NCI-H1105 (cell line): Measurements from ENCODE around the gene KRT78.
"Not testable (repeated sequence)": the region's sequence is repeated elsewhere in the genome, so short reads cannot be mapped to it uniquely, and the experiment has no call there.

ENCODE experiments used
- DNase-seq: peaks from one replicate; lab custom pipeline; 2025; lab: John Stamatoyannopoulos, UW

The KRT78 gene

DNA sequence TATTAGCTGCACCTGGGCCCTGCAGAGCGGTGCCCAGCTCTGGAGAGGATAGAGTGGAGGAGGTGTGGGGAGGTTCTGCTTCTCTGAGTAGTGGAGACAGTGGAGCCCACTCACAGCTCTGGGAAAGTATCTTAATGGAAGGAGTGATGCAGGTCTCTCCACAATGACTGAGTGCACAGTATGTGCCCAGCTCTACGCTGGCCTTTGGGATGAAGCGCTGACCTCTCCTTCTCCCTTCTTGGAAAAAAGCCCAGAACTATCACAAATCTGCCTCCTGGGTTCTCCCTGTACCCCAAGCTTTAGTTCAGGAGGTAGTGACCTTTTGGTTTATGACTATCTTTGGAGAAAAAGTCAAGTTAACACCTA is 52.4 kb downstream of the KRT78 start:
- DNase-seq = no peak

DNA sequence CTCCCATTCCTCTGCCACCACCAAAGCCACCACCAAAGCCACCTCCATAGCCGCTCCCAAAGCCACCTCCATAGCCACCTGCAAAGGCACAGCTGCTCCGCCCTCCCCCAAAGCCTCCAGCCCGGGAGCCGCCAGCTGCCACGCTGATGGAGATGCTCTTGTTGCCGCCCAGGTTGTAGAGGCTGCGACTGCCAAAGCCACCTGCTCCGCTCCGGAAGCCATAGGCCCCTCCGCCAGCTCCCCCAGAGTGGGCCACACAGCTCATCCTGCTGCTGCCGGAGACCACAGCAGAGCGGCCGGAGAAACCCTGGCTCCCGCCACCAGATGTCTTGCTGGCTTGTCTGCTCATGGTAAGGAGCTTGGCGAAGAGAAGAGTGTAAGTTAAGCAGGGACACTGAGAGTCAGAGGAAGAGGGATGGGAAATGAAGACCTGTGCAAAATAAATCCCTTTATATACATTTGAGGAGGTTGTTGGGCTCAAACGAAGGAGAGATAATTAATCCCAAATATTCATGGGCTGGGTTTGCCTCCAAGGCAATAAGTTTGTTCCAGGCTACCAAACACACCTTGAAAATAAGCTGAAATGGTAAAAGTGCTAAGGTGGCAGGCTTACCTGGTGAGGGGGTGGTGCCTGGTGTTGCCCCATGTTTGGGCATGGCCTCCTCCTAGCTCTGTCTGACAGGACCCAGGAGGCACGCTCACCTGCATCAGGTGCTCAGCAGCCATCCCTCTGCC is 52.9 kb downstream of the KRT78 start, which contains the start of gene KRT3:
KRT3 (minus strand) TSS at position 424 of the 735 bp plus-strand sequence; CDS start at position 349, 75 bp downstream.
- no peak for DNase-seq

DNA sequence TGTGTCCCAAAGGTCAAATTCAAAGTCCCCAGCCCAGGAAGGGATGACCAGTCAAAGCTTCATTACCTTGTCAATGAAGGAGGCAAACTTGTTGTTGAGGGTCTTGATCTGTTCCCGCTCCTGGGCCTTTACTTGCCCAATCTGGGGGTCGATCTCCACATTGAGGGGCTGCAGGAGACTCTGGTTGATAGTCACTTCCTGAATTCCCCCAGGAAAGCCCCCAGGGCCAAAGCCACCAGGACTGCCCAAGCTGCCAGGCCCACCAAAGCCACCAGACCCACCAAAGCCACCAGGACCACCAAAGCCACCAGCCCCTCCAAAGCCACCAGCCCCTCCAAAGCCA is 53.5 kb downstream of the KRT78 start:
- DNase-seq = not testable (repeated sequence)

DNA sequence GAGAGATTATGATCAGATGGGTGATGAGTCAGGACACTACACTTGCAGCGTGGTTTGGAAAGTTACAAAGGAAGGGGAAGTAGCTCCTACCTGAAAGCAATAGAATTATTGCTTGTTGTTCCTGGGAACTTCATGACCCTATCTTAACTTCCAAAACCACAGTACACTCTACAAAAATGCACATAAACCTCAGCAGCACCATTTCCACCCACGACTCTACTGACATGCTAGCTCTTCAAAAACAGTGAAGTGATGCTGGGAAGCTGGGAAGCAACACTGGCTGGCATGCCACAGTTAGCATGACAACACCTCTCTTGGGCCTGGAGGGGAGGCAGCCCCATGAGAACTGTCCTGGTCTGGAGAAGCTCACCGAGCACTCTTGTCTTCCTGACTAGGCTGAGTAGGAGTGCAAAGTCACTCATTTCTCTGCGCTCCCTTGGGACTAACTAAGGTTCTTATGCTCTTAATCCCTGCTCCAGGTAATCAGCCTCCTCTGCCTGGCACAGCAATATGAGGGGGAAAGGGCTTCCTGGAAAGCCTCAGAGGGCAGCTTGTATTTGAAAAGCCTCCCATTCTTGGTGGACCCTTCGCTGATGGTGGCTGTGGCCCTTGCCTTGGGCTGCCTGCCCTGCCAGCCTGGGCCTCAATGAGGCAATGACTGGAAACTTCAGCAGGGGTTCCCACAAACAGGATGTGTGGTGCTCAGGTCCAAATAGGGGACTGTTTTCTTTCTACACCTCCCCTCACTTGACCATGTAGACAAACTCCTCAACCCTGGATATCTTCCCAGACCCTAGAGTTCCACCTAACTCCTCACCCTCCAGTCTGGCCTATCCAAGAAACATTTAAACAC is 54.1 kb downstream of the KRT78 start:
- no peak for DNase-seq

DNA sequence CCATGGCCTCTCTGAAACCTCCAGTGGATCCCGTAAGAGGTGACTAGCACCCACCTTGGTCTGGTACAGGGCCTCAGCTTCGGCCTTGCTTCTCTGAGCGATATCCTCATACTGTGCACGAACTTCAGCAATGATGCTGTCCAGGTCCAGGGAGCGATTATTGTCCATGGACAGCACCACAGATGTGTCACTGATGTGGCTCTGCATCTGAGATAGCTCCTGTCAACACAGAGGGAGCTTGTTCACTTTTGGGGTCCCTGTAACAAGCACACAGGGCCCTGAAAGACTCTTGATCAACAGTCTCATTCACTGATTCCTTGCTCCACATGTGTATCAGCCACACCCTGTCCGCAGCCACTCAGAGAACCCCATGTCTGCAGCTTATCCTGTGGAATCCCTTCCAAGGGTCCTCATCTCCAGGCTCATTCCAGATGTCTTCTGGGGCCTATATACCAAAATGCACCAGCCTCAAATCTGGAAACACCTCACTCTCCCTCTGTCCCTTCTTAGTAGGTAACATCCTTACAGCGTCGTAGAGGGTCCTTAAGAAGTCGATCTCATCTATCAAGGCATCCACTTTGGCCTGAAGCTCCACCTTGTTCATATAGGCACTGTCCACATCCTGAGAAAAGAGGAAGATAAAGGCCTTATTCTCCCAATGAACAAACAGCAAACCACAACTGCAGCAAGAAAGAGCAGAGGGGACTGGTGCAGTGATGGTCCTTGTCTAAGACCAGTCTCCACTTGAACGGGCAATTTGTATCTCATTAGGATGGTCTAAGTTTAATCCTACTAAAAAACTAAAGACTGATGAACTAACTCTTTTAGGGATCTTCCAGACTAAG is 56.4 kb downstream of the KRT78 start:
- no peak for DNase-seq

DNA sequence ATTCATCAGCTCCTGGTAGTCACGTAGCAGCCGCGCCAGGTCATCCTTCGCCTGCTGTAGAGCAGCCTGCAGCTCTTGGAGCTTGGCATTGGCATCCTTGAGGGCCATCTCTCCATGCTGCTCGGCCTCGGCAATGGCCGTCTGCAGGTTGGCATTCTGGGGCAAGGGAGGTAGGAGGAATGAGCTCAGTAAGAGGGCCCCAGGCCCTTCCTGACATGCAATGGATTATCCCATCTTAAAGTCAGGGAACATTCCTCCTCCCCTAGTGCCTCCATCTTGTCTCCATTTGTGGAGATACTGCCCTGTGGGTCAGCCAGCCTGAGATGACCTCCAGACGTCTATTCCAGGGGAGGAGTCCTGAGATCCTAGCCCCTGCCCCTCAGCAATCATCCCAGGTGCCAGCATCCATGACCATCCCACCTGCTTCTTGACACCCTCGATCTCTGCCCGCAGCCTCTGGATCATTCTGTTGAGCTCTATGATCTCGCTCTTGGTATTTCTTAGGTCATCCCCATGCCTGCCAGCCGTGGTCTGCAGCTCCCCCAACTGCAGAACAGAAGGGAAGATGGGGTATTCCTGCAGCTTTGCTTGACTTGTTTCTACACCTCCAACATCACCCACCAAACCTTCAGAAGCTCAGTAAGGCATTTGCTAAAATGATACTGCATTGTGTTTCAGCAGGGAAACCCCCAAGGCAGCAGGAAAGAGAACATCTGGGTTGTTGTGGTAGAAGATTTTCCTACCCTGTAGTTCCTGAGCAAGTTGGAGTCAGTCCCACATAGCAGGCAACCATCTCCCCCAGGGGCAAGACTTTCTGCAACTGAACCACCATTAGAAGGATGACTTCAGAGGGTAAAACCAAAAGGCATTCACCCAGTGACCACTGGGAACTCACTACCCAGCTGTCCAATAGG is 57.3 kb downstream of the KRT78 start:
- DNase-seq = no peak

DNA sequence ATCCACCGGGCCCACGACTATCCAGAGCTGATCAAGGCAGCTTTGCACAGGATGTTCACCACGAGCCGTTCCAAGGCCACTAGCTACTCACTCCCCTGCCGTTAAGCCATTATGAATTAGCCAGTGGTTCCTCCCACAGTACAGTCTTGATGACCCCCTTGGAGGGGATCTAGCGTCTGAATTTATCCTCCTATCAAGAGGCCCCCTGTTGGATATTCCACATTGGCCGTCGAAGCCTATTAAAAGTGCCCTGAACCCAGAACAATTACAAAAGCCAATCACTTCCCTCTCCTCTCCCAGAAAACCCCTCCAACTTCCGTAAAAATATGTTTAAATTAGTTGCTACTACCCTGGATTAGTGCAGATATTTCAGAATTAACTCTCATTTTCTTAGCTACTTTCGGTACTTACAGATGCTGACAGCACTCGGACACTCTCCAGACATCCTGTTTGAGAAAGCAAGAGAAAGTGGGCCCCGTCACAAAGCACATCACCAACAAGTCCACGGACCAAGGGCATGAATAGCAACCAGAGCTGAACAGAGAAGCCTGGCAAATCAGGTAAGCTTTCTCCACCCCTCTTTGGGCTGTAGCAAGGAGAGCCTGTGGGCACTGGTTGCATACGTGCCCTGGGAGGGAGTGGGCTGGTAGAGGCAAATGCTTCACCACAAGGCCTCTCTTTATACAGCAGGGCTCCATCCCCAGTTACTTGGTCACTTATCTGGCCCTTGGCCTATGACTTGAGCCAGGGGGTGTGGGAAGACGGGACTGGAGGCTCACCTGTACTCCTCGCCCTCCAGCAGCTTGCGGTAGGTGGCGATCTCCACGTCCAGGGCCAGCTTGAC is 58.1 kb downstream of the KRT78 start:
- DNase-seq = no peak

DNA sequence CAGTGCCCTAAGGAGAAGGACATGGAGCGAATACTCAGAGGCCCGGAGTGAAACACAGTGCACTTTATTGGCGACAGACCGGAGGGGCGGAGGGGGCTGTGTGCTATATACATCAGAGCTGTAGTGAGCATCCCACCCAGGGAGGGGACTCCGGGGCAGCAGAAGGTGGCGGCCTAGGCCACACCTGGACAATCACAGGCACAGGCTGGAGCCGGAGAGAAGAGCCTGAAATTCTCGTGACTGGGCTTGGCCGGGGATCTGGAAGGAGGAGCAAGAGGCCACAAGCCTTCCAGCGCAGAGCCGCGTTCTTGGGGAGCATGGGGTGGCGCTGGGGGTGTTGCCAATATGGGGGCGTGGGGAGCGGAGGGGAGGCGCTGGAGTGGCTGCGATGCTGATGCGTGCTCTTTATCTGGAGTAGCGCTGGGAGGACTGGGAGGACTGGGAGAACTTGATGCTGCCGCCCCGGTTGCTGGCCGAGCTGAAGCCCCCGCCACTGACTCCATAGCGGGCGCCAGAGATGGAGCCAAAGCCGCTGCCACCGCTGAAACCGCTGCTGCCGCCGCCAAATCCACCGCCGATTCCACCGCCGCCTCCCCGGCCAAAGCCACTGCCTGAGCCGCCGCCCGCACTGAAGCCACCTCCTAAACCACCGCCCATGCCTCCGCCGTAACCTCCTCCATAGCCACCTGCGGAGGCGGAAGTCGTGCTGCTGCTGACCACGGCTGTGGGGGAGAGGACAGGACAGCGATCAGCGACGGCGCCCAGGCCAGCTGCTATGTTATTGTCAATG is 59.0 kb downstream of the KRT78 start:
- DNase-seq = no peak

DNA sequence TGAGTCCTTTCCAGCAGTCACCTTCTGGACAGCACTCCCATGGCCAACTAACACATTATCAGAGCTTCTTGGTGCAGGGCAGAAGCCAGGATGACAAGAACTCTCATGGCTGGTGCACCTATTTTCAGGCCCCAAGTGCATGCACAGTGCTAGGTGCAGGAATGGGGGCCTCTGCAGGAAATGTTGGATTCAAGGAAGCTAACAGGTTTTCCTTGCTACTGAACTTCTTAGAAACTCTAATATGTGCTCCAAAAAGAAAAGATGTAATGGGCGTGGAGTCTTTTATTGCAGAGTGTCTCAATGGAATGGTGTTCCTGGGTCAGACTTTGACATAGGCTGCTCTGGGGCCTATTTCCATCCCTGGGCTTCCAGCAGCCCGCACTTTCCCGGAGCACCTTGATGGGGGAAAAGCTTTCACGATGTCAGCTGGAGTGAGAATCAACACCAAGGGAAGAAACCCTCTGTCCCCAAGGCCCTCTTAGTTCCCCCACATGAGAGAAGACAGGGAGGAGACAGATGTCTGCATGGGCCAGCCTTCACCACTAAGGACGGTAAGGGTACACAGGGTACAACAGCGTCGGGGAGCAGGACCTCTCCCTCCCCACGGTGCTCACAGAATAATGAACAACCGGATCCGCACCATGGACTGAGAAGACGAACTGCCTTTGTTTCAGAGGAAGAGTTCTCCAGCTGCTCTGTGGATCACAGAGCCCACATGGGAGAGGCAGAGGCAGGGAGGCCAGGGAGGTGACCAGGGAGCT is 59.7 kb downstream of the KRT78 start:
- no peak for DNase-seq

DNA sequence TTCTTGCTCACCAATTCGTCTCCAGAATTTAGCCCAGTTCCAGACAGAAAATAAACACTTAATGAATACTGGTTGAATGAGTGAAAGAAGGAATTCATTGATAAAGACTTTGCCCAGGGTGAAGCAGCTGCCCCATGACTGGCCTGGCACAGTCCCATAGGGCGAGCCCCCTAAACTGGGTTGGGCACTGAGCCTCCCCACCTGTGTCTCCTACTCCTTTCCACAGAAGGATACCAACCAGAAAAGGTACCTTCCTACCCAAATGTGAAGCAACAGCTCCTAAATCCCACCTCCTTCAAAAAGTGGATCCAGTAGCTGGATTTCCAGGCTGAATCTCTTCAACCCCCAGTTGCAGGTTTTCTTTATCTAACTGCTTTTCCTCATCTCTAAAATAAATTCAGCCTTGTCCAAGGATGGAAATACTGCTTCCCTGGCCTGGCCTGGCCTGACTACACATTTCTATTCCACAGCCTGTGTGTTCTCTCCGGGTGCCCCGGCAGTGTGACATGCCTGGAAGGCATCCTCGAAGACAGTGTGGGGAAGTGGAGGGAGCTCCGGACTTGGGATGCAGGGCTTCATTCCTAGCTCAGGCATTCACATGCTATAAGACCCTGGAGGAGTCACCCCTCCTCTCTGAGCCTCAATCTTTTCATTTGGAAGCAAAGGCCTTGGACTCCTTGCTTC is 60.5 kb downstream of the KRT78 start:
- DNase-seq = no peak
